Upper lobe of left lung (tissue), 6 donors: ENCODE data around the gene ASMTL. TPM values are rescaled to one million over a fixed set of nuclear protein-coding genes. Genes with fewer than 3 reads are reported as not detected.
A peak's percentile ranks its signal among the peaks of the same experiment; 100 is the strongest.

Experiments used
- ATAC-seq, 2 donors: fragments of 200-7000 bp; cut with Tn5 transposase; one replicate each; pipeline ENCODE4 v1.9.1; 2022; ENCODE audit warnings: mild to moderate bottlenecking in 2 of 2, moderate library complexity in 2 of 2; ENCODE audit not compliant: low FRiP score in 2 of 2
- DNase-seq, 2 donors: peaks; one replicate each; pipeline ENCODE4 v3.0.0-alpha.2; 2019 to 2020
- H3K27ac ChIP-seq, 4 donors: fragments of 200-600 bp; sonication (generic); one replicate each; pipeline ENCODE4 v1.5.1; 2016 to 2019
- H3K27me3 ChIP-seq, 4 donors: fragments of 200-600 bp; sonication (generic); one replicate each; pipeline ENCODE4 v1.5.1; 2017 to 2019
- H3K36me3 ChIP-seq, 4 donors: fragments of 200-600 bp; sonication (generic); one replicate each; pipeline ENCODE4 v1.5.1; 2016 to 2019
- H3K4me1 ChIP-seq, 4 donors: fragments of 200-600 bp; sonication (generic); one replicate each; pipeline ENCODE4 v1.5.1; 2018 to 2019
- H3K4me3 ChIP-seq, 4 donors: fragments of 200-600 bp; sonication (generic); one replicate each; pipeline ENCODE4 v1.5.1; 2017 to 2019; ENCODE audit warnings: mild to moderate bottlenecking in 2 of 4, moderate library complexity in 1 of 4
- H3K9me3 ChIP-seq, 4 donors: fragments of 200-600 bp; sonication (generic); one replicate each; pipeline ENCODE4 v1.5.1; 2018 to 2019
- CTCF ChIP-seq, 6 experiments: fragments of 450-650 bp in 4 of 6; fragments of 200-600 bp in 2 of 6; sonication (generic) in 2 of 6; IDR thresholded peaks; one replicate each; pipeline ENCODE4 v1.5.1; 2016 to 2019; ENCODE audit warnings: antibody characterized with exemption in 6 of 6
- EP300 ChIP-seq, 4 donors: sonication (generic); formaldehyde crosslinking; IDR thresholded peaks; one replicate each; pipeline ENCODE4 v1.5.1; 2017; ENCODE audit warnings: antibody characterized with exemption in 4 of 4, control low read depth in 2 of 4
- POLR2A ChIP-seq, 4 donors: fragments of 450-650 bp; IDR thresholded peaks; one replicate each; pipeline ENCODE4 v1.5.1; 2016 to 2017; ENCODE audit warnings: antibody characterized with exemption in 4 of 4, mild to moderate bottlenecking in 2 of 4
- POLR2AphosphoS5 ChIP-seq, 2 donors: sonication (generic); formaldehyde crosslinking; IDR thresholded peaks; one replicate each; pipeline ENCODE4 v1.5.1; 2017; ENCODE audit warnings: antibody characterized with exemption in 2 of 2
- WGBS, 2 donors: methylation state at CpG; one replicate each; pipeline ENCODE4 v1.1.5; 2017 to 2018; 5-methylcytosine and 5-hydroxymethylcytosine counted together
- total RNA-seq, 6 donors: library from RNA; depleted of rRNA in 4 of 6; stranded (reverse); fragments of >200 nt in 4 of 6; gene quantifications; one replicate each; pipeline versions ENCODE4 v1.1.0 to v1.2.1, GENCODE V29; 2016 to 2021
- donor health status: DM: no; HTN: no; CAD: no; lungs with moderate emphysema.
- donor health status: DM: no; HTN: yes; CAD: no; lungs with severe emphysema.

The ASMTL gene
- total RNA-seq, 6 donors from 2014 or later = 11.0 to 28.3 (median 23.2) TPM

- no peak for TF ChIP-seq CTCF (IDR thresholded peaks at IDR 0.05)
- no peak for TF ChIP-seq EP300 (IDR thresholded peaks at IDR 0.05)
- TF ChIP-seq POLR2A (IDR thresholded peaks at IDR 0.05) = no peak
- no peak for TF ChIP-seq POLR2AphosphoS5 (IDR thresholded peaks at IDR 0.05)
- DNase-seq (no peak), ATAC-seq (peak in 1 of 2 donors; percentile 19)
- peaks cover 0 to 4% (median 0%) of the 10 kb centered on the region in 4 donors for H3K27me3 ChIP-seq
- H3K36me3 ChIP-seq = no peaks in the 10 kb centered on the region
- peaks cover 0 to 20% (median 5%) of the 10 kb centered on the region in 4 donors for H3K4me1 ChIP-seq
- no peaks in the 10 kb centered on the region for H3K9me3 ChIP-seq
- peak overlapping the region in 2 of 4 donors; percentile 23 to 26 for H3K27ac ChIP-seq
- no peak overlapping the region for H3K4me3 ChIP-seq
- 68 to 82% methylated on average over 14 to 24 of the region's 24 CpGs for WGBS, 2 donors
Observed at GRCh38 chrX:1464041-1464970, 11.6 kb upstream of the ASMTL start.

GRCh38 chrX:1463581-1463980 lies 10.9 kb upstream of the ASMTL start:
- Histone ChIP-seq H3K27ac (peak overlapping the region in 1 of 4 donors; percentile 23), H3K9me3 (no peaks in the 10 kb centered on the region), H3K4me1 (peaks cover 0 to 20% (median 5%) of the 10 kb centered on the region in 4 donors), H3K4me3 (no peak overlapping the region), H3K27me3 (peaks cover 0 to 4% (median 0%) of the 10 kb centered on the region in 4 donors), H3K36me3 (no peaks in the 10 kb centered on the region)
- DNase-seq (no peak), ATAC-seq (no peak)
- no peak for TF ChIP-seq EP300 (IDR thresholded peaks at IDR 0.05)
- no peak for TF ChIP-seq POLR2AphosphoS5 (IDR thresholded peaks at IDR 0.05)
- TF ChIP-seq POLR2A (IDR thresholded peaks at IDR 0.05) = no peak
- no peak for TF ChIP-seq CTCF (IDR thresholded peaks at IDR 0.05)
- 88 to 92% methylated on average over 5 of the region's 5 CpGs for WGBS, 2 donors

- ATAC-seq (peak in 1 of 2 donors; percentile 49), DNase-seq (peak in 1 of 2 donors; percentile 36)
- H3K27ac ChIP-seq = peak overlapping the region in 1 of 4 donors; percentile 35
- 37 to 48% methylated on average over 19 of the region's 19 CpGs for WGBS, 2 donors
- no peaks in the 10 kb centered on the region for H3K36me3 ChIP-seq
- H3K4me3 ChIP-seq = no peak overlapping the region
- H3K4me1 ChIP-seq = peaks cover 0 to 20% (median 5%) of the 10 kb centered on the region in 4 donors
- no peaks in the 10 kb centered on the region for H3K9me3 ChIP-seq
- peaks cover 0 to 4% (median 0%) of the 10 kb centered on the region in 4 donors for H3K27me3 ChIP-seq
- TF ChIP-seq POLR2A (IDR thresholded peaks at IDR 0.05) (no peak), POLR2AphosphoS5 (IDR thresholded peaks at IDR 0.05) (peak in 1 of 2 donors; percentile 54)
Observed at GRCh38 chrX:1462596-1463251, 10.0 kb upstream of the ASMTL start.

- Histone ChIP-seq H3K9me3 (no peaks in the 10 kb centered on the region), H3K4me1 (peaks cover 0 to 20% (median 5%) of the 10 kb centered on the region in 4 donors), H3K4me3 (no peak overlapping the region), H3K36me3 (no peaks in the 10 kb centered on the region), H3K27me3 (peaks cover 0 to 4% (median 0%) of the 10 kb centered on the region in 4 donors), H3K27ac (no peak overlapping the region)
- TF ChIP-seq EP300 (IDR thresholded peaks at IDR 0.05) (no peak), POLR2A (IDR thresholded peaks at IDR 0.05) (no peak), CTCF (IDR thresholded peaks at IDR 0.05) (no peak), POLR2AphosphoS5 (IDR thresholded peaks at IDR 0.05) (no peak)
- ATAC-seq (no peak), DNase-seq (no peak)
Observed at GRCh38 chrX:1462110-1462509, 9.4 kb upstream of the ASMTL start.

GRCh38 chrX:1455948-1456280 lies 3.2 kb upstream of the ASMTL start:
- H3K4me1 ChIP-seq = peaks cover 6 to 23% (median 16%) of the 10 kb centered on the region in 4 donors
- WGBS, 2 donors = 72 to 75% methylated on average over 3 of the region's 3 CpGs
- no peaks in the 10 kb centered on the region for H3K27me3 ChIP-seq
- DNase-seq (peak in 1 of 2 donors; percentile 9), ATAC-seq (no peak)
- H3K9me3 ChIP-seq = no peaks in the 10 kb centered on the region
- no peak overlapping the region for H3K27ac ChIP-seq
- TF ChIP-seq POLR2A (IDR thresholded peaks at IDR 0.05) = no peak
- TF ChIP-seq POLR2AphosphoS5 (IDR thresholded peaks at IDR 0.05) = no peak
- no peak for TF ChIP-seq CTCF (IDR thresholded peaks at IDR 0.05)
- TF ChIP-seq EP300 (IDR thresholded peaks at IDR 0.05) = no peak
- no peaks in the 10 kb centered on the region for H3K36me3 ChIP-seq
- H3K4me3 ChIP-seq = no peak overlapping the region
